Measurements from ENCODE around the gene AKR7A3.

- TF ChIP-seq CTCF (IDR thresholded peaks at IDR 0.05) (no peak), POLR2A (IDR thresholded peaks at IDR 0.05) (no peak)
Observed at GRCh38 chr1:19287436-19288185, 959 bp downstream of the AKR7A3 start.
